Measurements from ENCODE around the gene FOXD4L1.
"Not testable (repeated sequence)": the region's sequence is repeated elsewhere in the genome, so short reads cannot be mapped to it uniquely, and the experiment has no call there.

The FOXD4L1 gene

DNA sequence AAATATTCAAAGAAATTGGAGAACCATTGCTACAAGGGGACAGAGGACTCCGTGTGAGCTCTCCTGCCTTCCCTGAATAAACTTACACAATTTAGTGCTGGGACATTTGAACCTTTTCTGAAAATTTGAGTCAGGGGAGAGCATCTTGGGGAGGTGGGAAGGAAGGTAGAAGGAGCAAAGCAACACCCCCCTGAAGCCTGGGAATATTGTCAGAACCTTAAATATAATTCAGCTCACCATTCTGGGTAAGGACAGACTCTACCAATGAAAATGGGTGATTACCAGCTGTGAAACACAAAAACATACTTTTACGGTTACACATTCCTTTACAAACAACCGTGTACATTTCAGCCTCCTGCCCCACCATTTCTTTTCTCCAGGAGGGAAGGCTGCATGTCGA, at the start of gene FOXD4L1:
FOXD4L1 (plus strand) TSS at position 301 of the 400 bp plus-strand sequence. CDS start 592 bp downstream, outside the sequence.
- DNase-seq (ENCODE audit: low read depth) = not testable (repeated sequence)

DNA sequence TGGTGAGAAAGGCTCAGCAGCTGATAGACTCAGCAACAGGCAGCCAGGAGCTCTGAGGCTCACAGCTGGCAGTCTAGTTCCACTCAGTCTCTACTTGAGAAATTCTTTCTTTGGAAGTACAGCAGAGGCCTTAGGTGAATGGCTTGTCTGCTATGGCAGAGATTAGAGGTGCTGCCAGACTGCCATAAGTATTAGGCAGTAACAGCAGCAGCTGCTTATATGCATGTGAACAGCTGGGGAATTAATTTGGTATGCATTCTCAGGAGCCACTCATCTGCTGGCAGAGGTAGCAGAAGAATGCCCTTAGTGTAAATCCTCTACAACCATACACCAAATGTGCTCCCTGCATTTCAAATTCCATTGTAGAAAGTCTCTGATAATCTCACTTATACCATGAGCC, 32.7 kb upstream of the FOXD4L1 start:
- not testable (repeated sequence) for DNase-seq (ENCODE audit: low read depth)

GRCh38 chr2:113476688-113477368, 21.6 kb upstream of the FOXD4L1 start:
- not testable (repeated sequence) for DNase-seq (ENCODE audit: low read depth)

DNA sequence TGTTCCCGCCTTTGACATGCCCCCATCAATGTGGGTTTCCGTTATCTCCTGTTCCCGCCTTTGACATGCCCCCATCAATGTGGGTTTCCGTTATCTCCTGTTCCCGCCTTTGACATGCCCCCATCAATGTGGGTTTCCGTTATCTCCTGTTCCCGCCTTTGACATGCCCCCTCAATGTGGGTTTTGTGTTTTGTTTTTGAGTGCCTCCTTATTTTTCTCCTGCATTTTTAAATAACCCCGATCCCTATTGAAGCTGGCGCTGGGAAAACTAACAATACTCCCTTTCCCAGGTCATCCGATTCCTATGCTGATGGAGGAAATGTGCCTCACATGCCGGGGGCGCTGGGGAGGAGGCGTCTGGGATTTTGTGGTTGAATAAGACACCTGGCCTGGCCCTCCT, 1.9 kb upstream of the FOXD4L1 start:
- not testable (repeated sequence) for DNase-seq (ENCODE audit: low read depth)

DNA sequence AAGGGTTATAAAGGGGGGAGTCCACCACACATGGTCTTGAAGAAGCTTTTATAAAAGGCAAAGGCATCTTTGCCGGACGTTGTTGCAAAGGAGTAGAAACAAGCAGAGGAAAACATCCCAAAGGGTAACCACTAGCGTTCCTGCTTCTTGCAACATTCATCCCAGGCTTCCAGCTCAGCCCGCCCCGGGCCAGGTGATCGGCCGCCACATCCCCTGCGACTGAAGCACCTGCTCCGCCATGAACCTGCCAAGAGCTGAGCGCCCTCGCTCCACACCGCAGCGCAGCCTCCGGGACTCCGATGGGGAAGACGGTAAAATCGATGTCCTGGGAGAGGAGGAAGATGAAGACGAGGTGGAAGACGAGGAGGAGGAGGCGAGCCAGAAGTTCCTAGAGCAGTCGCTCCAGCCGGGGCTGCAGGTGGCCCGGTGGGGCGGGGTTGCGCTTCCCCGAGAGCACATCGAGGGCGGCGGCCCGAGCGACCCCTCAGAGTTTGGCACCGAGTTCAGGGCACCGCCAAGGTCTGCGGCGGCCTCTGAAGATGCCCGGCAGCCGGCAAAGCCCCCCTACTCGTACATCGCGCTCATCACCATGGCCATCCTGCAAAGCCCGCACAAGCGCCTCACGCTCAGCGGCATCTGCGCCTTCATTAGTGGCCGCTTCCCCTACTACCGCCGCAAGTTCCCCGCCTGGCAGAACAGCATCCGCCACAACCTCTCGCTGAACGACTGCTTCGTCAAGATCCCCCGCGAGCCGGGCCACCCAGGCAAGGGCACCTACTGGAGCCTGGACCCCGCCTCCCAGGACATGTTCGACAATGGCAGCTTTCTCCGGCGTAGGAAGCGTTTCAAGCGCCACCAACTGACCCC, 787 bp downstream of the FOXD4L1 start:
- not testable (repeated sequence) for DNase-seq (ENCODE audit: low read depth)

DNA sequence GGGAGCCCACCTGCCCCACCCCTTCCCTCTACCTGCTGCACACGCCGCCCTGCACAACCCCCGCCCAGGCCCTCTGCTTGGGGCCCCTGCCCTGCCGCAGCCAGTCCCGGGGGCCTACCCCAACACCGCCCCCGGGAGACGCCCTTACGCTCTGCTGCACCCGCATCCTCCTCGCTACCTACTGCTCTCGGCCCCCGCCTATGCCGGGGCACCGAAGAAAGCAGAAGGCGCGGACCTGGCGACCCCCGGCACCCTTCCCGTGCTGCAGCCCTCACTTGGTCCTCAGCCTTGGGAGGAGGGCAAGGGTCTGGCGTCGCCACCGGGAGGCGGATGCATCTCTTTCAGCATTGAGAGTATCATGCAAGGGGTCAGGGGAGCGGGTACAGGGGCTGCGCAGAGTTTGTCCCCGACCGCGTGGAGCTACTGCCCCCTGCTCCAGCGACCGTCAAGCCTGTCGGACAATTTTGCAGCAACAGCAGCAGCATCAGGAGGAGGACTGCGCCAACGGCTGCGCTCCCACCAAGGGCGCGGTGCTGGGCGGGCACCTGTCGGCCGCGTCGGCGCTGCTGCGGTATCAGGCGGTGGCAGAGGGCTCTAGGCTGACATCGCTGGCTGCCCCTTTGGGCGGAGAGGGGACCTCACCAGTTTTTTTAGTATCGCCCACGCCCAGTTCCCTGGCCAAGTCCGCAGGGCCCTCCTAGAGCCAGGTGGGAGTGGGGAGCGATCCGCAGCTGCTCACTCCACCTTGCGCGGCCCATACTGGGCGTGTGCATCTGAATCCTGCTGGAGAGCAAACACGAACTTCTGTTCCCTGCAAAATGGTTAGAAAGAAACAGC, 1.6 kb downstream of the FOXD4L1 start:
- DNase-seq (ENCODE audit: low read depth) = not testable (repeated sequence)

DNA sequence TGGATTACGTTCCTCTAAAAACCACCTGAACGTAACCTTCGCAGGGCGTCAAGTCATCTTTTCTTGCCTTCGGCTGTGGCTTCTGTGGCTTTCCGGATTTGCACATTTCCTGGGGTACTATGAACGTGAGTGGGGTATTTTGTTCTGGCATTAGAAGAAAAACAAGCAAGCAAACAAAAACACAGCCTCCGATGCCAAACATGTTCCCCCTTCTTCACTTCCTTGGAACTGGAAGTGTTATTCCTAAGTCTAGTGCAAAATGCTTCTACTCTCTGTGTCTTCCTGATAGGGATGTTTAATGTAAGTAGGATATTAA, 2.2 kb downstream of the FOXD4L1 start:
- DNase-seq (ENCODE audit: low read depth) = not testable (repeated sequence)

- DNase-seq (ENCODE audit: low read depth) = peak; percentile 8
Measured at GRCh38 chr2:113502216-113503093, 4.0 kb downstream of the FOXD4L1 start.

DNA sequence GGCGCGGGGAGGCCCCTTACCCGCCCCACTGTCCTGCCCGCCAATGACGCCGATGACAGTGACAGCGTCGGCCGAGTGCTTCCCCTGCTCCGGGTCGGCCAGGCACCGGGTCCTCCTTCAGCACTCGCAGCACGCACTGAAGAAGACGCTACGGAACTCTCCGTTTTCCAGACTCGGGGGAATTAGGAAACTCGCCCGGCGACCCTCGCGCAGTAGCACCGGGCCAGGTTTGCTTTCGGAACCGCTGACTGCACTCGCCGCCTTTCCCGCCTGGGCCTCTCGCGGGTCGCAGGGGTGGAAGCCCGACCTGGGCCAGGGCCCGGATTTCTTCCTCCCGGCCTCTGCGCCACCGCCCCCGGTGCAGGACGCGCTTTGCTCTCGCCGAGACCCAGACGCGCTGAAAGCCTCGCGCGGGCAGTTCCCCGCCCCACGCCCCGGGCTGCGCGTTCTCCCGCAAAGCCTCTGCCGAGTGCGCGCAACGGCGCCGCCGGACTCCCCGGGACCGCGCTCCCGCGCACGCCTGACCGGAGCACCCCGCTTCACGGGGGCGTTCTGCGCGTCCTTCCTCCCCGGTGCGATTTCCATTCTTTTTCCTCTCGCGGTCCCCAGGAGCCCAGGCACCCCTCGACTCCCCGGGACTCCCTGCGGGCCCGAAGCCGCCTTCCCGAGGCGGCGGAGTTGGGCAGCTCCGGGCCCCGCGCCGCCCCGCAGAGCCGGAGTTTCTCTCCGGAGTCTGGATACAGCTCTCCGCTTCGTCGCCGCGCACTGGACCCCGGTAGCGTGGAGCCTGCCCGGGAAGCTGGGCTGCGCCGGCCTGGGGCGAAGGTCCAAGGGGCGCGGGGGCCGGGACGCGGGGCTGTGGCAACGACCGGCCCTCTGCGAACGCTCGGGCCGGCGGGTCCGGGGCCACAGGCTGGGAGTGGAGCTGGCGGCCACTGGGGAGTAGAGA, 4.9 kb downstream of the FOXD4L1 start:
- DNase-seq (ENCODE audit: low read depth) = peak; percentile 34

DNA sequence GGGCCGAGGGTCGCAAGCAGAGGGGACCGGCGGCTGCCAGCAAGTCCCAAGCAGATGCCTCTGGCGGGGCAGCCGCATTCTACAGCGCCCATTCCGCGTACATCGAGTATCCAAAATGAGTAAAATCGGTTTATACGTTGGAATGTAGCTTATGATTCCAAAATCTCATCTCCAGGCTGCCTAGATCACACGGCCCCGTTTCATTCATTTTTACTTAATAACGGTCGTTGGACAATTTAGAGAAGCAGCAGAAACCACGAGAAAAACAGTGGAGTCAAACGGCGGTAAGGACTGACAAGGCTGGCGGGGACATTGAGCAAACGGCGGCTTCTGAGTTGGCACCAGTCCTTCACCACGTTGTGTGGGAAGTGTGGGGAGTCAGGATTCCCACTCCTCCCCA, 5.6 kb downstream of the FOXD4L1 start:
- peak; percentile 3 for DNase-seq (ENCODE audit: low read depth)

DNA sequence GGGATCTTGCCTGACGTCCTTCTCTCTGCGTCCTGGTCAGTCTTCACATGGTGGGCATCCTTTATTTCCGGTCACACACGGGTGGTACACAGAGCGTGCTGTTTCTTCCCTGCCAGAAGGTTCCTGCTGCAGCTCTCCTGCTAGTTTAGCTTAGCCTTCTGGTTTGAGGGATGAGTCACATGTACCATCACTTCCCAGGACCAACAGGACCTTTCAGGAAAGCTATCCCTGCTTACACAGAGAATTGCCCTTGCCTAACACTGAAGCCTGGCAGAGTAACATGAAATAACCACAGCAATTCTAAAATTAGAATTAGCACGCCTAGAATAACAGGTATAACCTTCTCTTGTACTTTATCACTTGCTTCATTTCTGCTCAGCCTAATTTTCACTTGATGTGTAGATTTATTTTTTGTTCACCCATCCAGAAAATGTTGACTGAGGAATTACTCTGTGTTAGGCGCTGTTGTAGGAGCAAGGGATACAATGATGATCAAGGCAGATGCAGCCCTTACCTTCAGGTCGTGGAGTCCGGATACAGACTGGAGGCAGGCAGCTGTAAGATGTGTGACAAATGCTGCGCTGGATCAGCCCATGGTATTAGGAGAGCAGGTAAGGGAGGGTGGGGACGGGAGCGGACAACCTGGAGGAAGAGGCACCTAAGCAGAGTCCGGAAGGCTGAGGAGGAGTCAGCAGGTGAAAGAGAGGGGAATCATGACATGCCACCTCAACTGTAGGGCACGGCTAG, 9.1 kb downstream of the FOXD4L1 start:
- not testable (repeated sequence) for DNase-seq (ENCODE audit: low read depth)

- DNase-seq (ENCODE audit: low read depth) = not testable (repeated sequence)
Measured at GRCh38 chr2:113508187-113508586, 9.7 kb downstream of the FOXD4L1 start.

DNA sequence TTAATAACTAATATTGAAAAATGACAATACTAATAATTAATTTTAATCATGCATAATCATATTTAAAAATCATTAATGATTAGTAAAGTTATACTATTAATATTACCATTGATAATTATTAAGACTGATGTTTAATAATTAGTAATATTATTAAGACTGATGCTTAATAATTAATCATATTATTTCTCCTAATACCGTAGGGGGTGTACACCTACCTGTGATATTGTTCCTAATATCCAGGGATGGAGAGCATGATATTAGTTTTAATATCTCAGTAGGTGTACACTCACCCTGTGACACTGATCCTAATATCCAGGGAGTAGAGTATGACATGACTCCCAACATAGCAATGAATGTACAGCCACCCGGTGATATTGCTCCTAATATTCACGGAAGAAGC, 12.4 kb downstream of the FOXD4L1 start:
- not testable (repeated sequence) for DNase-seq (ENCODE audit: low read depth)

DNA sequence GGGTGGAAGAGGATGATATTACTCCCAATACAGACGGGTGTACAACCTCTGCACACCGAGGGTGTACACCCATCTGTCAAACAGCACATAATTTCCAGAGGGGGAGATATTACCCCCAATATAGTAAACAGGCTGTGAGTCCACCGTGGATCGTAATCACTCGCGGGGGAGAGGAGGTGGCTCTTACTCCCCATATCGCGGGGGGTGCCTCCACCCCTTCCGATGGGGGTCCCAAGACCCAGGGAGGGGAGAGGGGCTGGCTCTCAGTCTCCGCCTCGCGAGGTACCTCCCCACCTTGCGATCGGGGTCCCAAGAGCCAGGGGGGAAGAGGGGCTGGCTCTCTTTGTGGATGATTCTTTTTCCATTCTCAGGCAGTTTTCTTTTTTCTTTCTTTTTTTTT, 13.4 kb downstream of the FOXD4L1 start:
- DNase-seq (ENCODE audit: low read depth) = not testable (repeated sequence)

GRCh38 chr2:113515457-113515856, 17.0 kb downstream of the FOXD4L1 start:
- not testable (repeated sequence) for DNase-seq (ENCODE audit: low read depth)

DNA sequence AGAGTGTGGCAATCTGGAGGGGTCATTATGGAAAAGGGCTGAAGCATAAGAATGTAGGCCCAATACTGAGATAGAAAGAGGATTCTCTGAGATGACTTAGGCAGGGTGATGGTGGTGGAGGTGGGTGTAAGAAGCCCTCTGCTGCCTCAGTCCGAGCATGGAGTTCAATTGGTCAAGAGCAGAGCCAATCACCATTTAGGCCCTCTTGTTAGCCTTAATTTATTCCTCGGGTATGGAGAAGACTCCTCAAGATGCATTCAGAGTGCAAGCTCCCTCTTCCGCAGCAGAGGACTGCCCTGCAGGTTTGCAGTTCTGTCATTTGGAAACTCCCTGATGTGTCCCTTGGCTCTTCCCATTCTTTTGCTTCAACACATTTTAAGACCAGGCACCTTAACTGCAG, 17.5 kb downstream of the FOXD4L1 start:
- DNase-seq (ENCODE audit: low read depth) = not testable (repeated sequence)

DNA sequence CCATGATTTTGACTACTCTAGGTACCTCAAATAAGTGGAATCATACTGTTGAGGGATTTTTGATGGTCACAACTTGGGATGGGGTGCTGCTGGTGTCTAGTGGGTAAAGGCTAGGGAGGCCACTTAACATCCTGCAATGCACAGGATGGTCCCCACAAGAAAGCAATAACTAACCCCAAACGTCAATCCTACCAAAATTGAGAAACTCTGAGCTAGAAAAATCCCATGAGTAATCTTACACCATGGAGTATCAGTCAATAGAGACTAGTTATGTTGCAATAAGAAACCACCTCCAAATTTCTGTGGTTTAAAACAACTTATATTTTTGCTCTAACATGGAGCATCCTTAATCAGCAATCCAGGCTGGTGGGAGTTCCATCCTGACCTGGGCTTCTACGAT, 18.6 kb downstream of the FOXD4L1 start:
- not testable (repeated sequence) for DNase-seq (ENCODE audit: low read depth)

- not testable (repeated sequence) for DNase-seq (ENCODE audit: low read depth)
Measured at GRCh38 chr2:113520837-113521236, 22.4 kb downstream of the FOXD4L1 start.

DNA sequence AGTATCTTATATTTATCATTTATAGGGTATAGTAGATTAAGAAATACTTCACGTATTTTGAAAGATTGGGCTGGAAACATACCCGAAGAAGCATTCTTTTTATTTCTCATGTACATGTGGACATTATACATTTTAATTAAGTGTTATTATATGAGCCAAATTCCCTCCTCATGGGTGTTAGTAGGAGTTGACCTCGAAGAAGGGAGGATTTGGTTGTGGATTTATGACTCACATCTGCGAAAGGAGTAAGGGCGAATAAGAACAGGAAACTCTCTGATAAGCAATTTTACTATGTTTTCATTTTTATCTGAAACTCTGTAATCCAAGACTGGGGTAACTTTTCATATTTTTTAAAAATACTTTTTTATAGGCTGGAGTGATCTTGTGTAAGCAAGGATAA, 23.0 kb downstream of the FOXD4L1 start:
- not testable (repeated sequence) for DNase-seq (ENCODE audit: low read depth)
